B cell (primary cell): ENCODE results near the gene WDFY2. TPM values are rescaled to one million over a fixed set of nuclear protein-coding genes. Genes with fewer than 3 reads are reported as not detected.

Source experiments
- ATAC-seq: fragments of 200-7000 bp; cut with Tn5 transposase; one replicate; pipeline ENCODE4 v1.10.0; 2021; ENCODE audit warnings: low read depth, mild to moderate bottlenecking, moderate number of reproducible peaks, moderate library complexity
- CTCF ChIA-PET: fragments of 350-600 bp; sonication (Branson Sonifier 250); formaldehyde crosslinking; loops from one replicate; lab custom pipeline; 2021; ENCODE audit warnings: antibody characterized with exemption, inconsistent platforms; lab: Charles Lee
- POLR2A ChIA-PET: fragments of 350-600 bp; sonication (Branson Sonifier 250); formaldehyde crosslinking; loops from one replicate; lab custom pipeline; 2021; ENCODE audit warnings: antibody characterized with exemption; lab: Charles Lee
- DNase-seq: peaks from one replicate; pipeline ENCODE4 v3.0.0; 2013
- H2AFZ ChIP-seq: 2 replicates; pipeline ENCODE4 v1.6.1; 2012; ENCODE audit warnings: mild to moderate bottlenecking, low read depth, low read length; ENCODE audit not compliant: insufficient read depth, poor library complexity, severe bottlenecking
- H3K27ac ChIP-seq, 2 donors: 1 replicate in 1 of 2; 2 replicates in 1 of 2; pipeline ENCODE4 v1.5.1; 2012 to 2013; ENCODE audit warnings: low read length in 2 of 2, mild to moderate bottlenecking in 2 of 2, moderate library complexity in 1 of 2
- H3K27me3 ChIP-seq, 4 experiments: fragments of 200-600 bp in 1 of 4; sonication (generic) in 1 of 4; replicated peaks in 1 of 4; 1 replicate in 2 of 4; 2 replicates in 2 of 4; pipeline versions ENCODE4 v1.6.1 to v1.7.0; 2013 to 2016; ENCODE audit warnings: low read length in 3 of 4, mild to moderate bottlenecking in 2 of 4, mixed read lengths in 1 of 4, moderate library complexity in 1 of 4; ENCODE audit not compliant: insufficient read depth in 4 of 4, control insufficient read depth in 3 of 4; ENCODE audit errors: control extremely low read depth in 1 of 4
- H3K36me3 ChIP-seq, 2 experiments: replicated peaks in 1 of 2; 1 replicate in 1 of 2; 2 replicates in 1 of 2; pipeline versions ENCODE4 v1.6.1 to v1.7.1; 2013; ENCODE audit warnings: low read length in 1 of 2; ENCODE audit not compliant: insufficient read depth in 2 of 2, control insufficient read depth in 1 of 2; ENCODE audit errors: control extremely low read depth in 1 of 2, extremely low read depth in 1 of 2
- H3K4me1 ChIP-seq, 2 donors: fragments of 200-600 bp in 1 of 2; sonication (generic) in 1 of 2; 1 replicate in 1 of 2; 2 replicates in 1 of 2; pipeline versions ENCODE4 v1.5.1 to v1.6.1; 2013 to 2017; ENCODE audit warnings: low read length in 2 of 2; ENCODE audit not compliant: control insufficient read depth in 2 of 2, insufficient read depth in 2 of 2
- H3K4me2 ChIP-seq: replicated peaks from 2 replicates; pipeline ENCODE3; 2012; ENCODE audit warnings: mild to moderate bottlenecking, low read depth, low read length; ENCODE audit not compliant: poor library complexity, severe bottlenecking
- H3K4me3 ChIP-seq, 5 experiments: fragments of 200-600 bp in 1 of 5; sonication (generic) in 1 of 5; 1 replicate in 3 of 5; 2 replicates in 2 of 5; pipeline versions ENCODE4 v1.5.1 to v1.7.0; 2011 to 2016; ENCODE audit warnings: low read length in 4 of 5, mild to moderate bottlenecking in 4 of 5, low read depth in 2 of 5, control low read depth in 1 of 5, moderate library complexity in 1 of 5; ENCODE audit not compliant: insufficient read depth in 1 of 5; ENCODE audit errors: control extremely low read depth in 1 of 5, extremely low read depth in 1 of 5
- H3K79me2 ChIP-seq: fragments of 200-600 bp; sonication (generic); one replicate; pipeline ENCODE4 v1.6.0; 2016; ENCODE audit warnings: low read length; ENCODE audit not compliant: control insufficient read depth, insufficient read depth
- H3K9ac ChIP-seq: fragments of 200-600 bp; sonication (generic); 2 replicates; pipeline ENCODE4 v1.6.1; 2017; ENCODE audit warnings: mild to moderate bottlenecking, low read length, moderate library complexity
- H3K9me3 ChIP-seq, 3 donors: one replicate each; pipeline versions ENCODE4 v1.6.1 to v1.7.1; 2013; ENCODE audit warnings: low read length in 2 of 3; ENCODE audit not compliant: control insufficient read depth in 2 of 3, insufficient read depth in 1 of 3; ENCODE audit errors: control extremely low read depth in 1 of 3
- H4K20me1 ChIP-seq: 2 replicates; pipeline ENCODE4 v1.6.0; 2012; ENCODE audit warnings: mild to moderate bottlenecking, low read length; ENCODE audit not compliant: insufficient read depth, control insufficient read depth, poor library complexity, severe bottlenecking
- H3K27ac Mint-ChIP-seq: one replicate; pipeline ENCODE4 v1.8.0; 2021; ENCODE audit warnings: mixed read lengths
- H3K27me3 Mint-ChIP-seq: one replicate; pipeline ENCODE4 v1.8.0; 2021; ENCODE audit warnings: mixed read lengths
- H3K4me1 Mint-ChIP-seq: one replicate; pipeline ENCODE4 v1.8.0; 2021; ENCODE audit warnings: mixed read lengths
- H3K4me3 Mint-ChIP-seq: one replicate; pipeline ENCODE4 v1.8.0; 2021; ENCODE audit warnings: mixed read lengths
- H3K9me3 Mint-ChIP-seq: one replicate; pipeline ENCODE4 v1.8.0; 2022; ENCODE audit warnings: mixed read lengths; ENCODE audit not compliant: insufficient read depth
- EZH2 ChIP-seq: IDR thresholded peaks from 2 replicates; pipeline ENCODE4 v1.6.1; 2012; ENCODE audit warnings: borderline replicate concordance, low read depth, mild to moderate bottlenecking, moderate library complexity, low read length; ENCODE audit not compliant: insufficient read depth, poor library complexity, severe bottlenecking
- WGBS: methylation state at CpG from one replicate; pipeline ENCODE4 v1.1.5; 2013; ENCODE audit warnings: missing lambda C conversion rate; ENCODE audit not compliant: insufficient coverage; 5-methylcytosine and 5-hydroxymethylcytosine counted together
- intact Hi-C: fragments of 100-400 bp; cut with micrococcal nuclease; formaldehyde crosslinking; loops from one replicate; pipeline ENCODE4 v1.10.0; 2022
- polyA plus RNA-seq: library from polyadenylated mRNA; depleted of rRNA; stranded (reverse); fragments of >200 nt; gene quantifications from 2 replicates; pipeline ENCODE4 v1.2.3, GENCODE V29; 2012
- total RNA-seq, 2 donors: library from RNA; stranded (reverse); fragments of 120-200 nt in 1 of 2; gene quantifications; 1 replicate in 1 of 2; 2 replicates in 1 of 2; pipeline versions ENCODE4 v1.2.3 to v1.2.4, GENCODE V29; 2013 to 2022
- TF ChIP-seq, protein P1 (sequence below): fragments of 200-600 bp; IDR thresholded peaks from one replicate; pipeline ENCODE4 v1.8.0; 2022; ENCODE audit warnings: antibody characterized with exemption, mild to moderate bottlenecking

Gene WDFY2
- total and polyA plus RNA-seq, 2 donors (not counting 1 experiment from before 2014, with no cell fraction given) = 12.4 to 47.7 TPM

DNA sequence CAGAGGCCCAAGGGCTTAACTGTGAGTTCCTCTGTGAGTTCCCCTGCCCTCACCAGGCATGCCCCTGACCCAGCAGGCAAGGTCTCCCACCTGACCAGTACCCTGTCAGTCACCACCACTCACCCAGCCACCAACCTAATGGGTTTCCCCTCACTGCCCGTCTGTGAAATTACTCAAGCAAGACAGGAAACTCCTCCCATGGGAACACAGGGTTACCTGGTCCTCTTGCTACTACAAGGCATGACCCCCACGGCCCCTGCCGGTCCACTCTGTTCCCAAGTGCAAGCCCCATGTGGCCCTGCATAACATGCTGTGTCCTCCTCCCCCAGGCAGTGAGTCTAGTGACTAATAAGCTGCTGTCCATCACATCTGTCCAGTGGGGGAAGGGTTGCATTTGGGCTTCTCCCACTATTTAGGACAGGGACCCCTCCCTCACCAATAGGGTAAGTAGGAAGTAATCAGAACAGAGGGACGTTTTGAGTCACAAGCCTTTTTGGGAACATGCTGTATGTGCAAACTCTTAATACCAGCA lies 227.7 kb downstream of the WDFY2 start:
- ATAC-seq = no peak
- Histone ChIP-seq H3K9me3 (no peaks in the 10 kb centered on the region), H3K9ac (no peak overlapping the region), H3K4me1 (peaks cover 22 to 25% of the 10 kb centered on the region in 2 donors), H4K20me1 (no peaks in the 10 kb centered on the region), H3K27me3 (no peaks in the 10 kb centered on the region), H3K4me3 (no peak overlapping the region), H3K79me2 (no peaks in the 10 kb centered on the region), H2AFZ (no peak overlapping the region), H3K36me3 (no peaks in the 10 kb centered on the region), H3K4me2 (no peak overlapping the region), H3K27ac (no peak overlapping the region)
- intact Hi-C loops = no loop called here
- ChIA-PET POLR2A (no interaction called here), CTCF (interaction anchor here (0.7 to 5.8 kb wide), 7 partner anchors 14 to 379 kb away, joined by 3 to 125 read pairs (median 8); no protein-coding TSS in a partner anchor)
- no peaks in the 10 kb centered on the region for H3K27me3 Mint-ChIP-seq
- no peaks in the 10 kb centered on the region for H3K9me3 Mint-ChIP-seq
- peak overlapping the region; percentile 18 for H3K4me3 Mint-ChIP-seq
- TF ChIP-seq, protein P1, sequence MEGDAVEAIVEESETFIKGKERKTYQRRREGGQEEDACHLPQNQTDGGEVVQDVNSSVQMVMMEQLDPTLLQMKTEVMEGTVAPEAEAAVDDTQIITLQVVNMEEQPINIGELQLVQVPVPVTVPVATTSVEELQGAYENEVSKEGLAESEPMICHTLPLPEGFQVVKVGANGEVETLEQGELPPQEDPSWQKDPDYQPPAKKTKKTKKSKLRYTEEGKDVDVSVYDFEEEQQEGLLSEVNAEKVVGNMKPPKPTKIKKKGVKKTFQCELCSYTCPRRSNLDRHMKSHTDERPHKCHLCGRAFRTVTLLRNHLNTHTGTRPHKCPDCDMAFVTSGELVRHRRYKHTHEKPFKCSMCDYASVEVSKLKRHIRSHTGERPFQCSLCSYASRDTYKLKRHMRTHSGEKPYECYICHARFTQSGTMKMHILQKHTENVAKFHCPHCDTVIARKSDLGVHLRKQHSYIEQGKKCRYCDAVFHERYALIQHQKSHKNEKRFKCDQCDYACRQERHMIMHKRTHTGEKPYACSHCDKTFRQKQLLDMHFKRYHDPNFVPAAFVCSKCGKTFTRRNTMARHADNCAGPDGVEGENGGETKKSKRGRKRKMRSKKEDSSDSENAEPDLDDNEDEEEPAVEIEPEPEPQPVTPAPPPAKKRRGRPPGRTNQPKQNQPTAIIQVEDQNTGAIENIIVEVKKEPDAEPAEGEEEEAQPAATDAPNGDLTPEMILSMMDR = no peak
- TF ChIP-seq EZH2 = no peak
- no peak for DNase-seq
- peak overlapping the region; percentile 24 for H3K27ac Mint-ChIP-seq
- H3K4me1 Mint-ChIP-seq = peaks cover 31% of the 10 kb centered on the region
- WGBS = 7% methylated on average over 1 of the region's 4 CpGs

DNA sequence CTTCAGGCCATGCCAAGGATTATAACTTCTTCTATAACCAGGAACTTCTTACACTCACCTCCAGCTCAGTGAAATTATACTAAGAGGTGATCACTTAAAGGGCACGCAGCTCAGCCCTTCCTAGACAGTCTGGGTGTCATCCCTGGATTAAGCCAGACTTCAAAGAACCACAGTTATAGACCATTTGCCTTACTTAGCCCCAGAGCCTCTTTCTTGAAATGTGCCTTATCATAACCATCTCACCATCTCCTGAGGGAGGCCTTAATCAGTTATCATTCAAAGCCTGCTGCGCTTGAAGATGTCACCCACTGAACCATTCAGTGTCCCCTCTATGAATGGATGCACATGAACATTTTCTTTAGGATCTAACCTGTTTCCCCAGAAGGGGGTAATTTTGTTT lies 229.8 kb downstream of the WDFY2 start:
- H3K4me3 Mint-ChIP-seq = no peak overlapping the region
- peaks cover 22 to 25% of the 10 kb centered on the region in 2 donors for H3K4me1 ChIP-seq

More for the DNA sequence above, 229.8 kb downstream of the WDFY2 start:
- Mint-ChIP-seq H3K27ac (no peak overlapping the region), H3K27me3 (no peaks in the 10 kb centered on the region), H3K4me1 (peaks cover 31% of the 10 kb centered on the region), H3K9me3 (no peaks in the 10 kb centered on the region)
- Histone ChIP-seq H2AFZ (no peak overlapping the region), H3K79me2 (no peaks in the 10 kb centered on the region), H3K27ac (no peak overlapping the region), H3K4me2 (no peak overlapping the region), H3K9ac (no peak overlapping the region), H3K4me3 (no peak overlapping the region), H4K20me1 (no peaks in the 10 kb centered on the region), H3K27me3 (no peaks in the 10 kb centered on the region), H3K36me3 (no peaks in the 10 kb centered on the region), H3K9me3 (no peaks in the 10 kb centered on the region)
- no peak for ATAC-seq
- TF ChIP-seq, protein P1 = no peak
- no peak for TF ChIP-seq EZH2
- CTCF ChIA-PET = interaction anchor here (0.7 to 5.8 kb wide), 19 partner anchors 7 to 397 kb away, joined by 3 to 125 read pairs (median 8); partner anchors contain the start of genes NEK3, NEK5 and TMEM272
- POLR2A ChIA-PET = interaction anchor here (0.6 kb wide), 1 partner anchor 386 kb away, joined by 3 read pairs; no protein-coding TSS in a partner anchor
- WGBS = 100% methylated on average over 1 of the region's 2 CpGs
- intact Hi-C loops = no loop called here
- DNase-seq = no peak
